Endothelial cell of umbilical vein (primary cell): ENCODE results near the gene GABARAPL1. TPM values are rescaled to one million over a fixed set of nuclear protein-coding genes. Genes with fewer than 3 reads are reported as not detected.

Experiments used
- BruUV-seq: library from RNA; stranded (reverse); fragments of 400-500 nt; replicated peaks from 2 replicates; lab custom pipeline; 2021; lab: Mats Ljungman, UMichigan
- CTCF ChIA-PET: fragments of 300-600, 350-600 bp; sonication (Branson Sonifier 250); formaldehyde crosslinking; loops from one replicate; lab custom pipeline; 2021; ENCODE audit warnings: antibody characterized with exemption, inconsistent platforms; lab: Charles Lee
- POLR2A ChIA-PET: fragments of 300-600, 350-600 bp; sonication (Branson Sonifier 250); formaldehyde crosslinking; loops from one replicate; lab custom pipeline; 2021; ENCODE audit warnings: antibody characterized with exemption, inconsistent platforms; lab: Charles Lee
- DNase-seq: peaks from one replicate; pipeline ENCODE4 v3.0.0-alpha.2; 2011; ENCODE audit warnings: low read depth, low spot score
- FAIRE-seq: peaks from 2 replicates; lab custom pipeline; 2011; peaks lifted over from hg19 to GRCh38; lab: Jason Lieb, UNC
- H2AFZ ChIP-seq: 2 replicates; pipeline ENCODE4 v1.6.0; 2012; ENCODE audit warnings: low read depth, low read length, control low read depth, inconsistent platforms
- H3K27ac ChIP-seq: 2 replicates; pipeline ENCODE4 v1.5.1; 2011; ENCODE audit warnings: low read depth, mild to moderate bottlenecking, control low read depth, low read length, moderate library complexity; ENCODE audit not compliant: insufficient read depth
- H3K27me3 ChIP-seq, 2 experiments: 2 replicates each; pipeline versions ENCODE4 v1.6.0 to v1.6.1; 2011; ENCODE audit warnings: low read length in 2 of 2, mixed read lengths in 1 of 2; ENCODE audit not compliant: control insufficient read depth in 2 of 2, insufficient read depth in 2 of 2
- H3K36me3 ChIP-seq, 2 experiments: 2 replicates in 1 of 2; 3 replicates in 1 of 2; pipeline ENCODE4 v1.5.1; 2011; ENCODE audit warnings: low read length in 2 of 2, mild to moderate bottlenecking in 1 of 2, moderate library complexity in 1 of 2; ENCODE audit not compliant: control insufficient read depth in 2 of 2, insufficient read depth in 2 of 2; ENCODE audit errors: extremely low read depth in 1 of 2
- H3K4me1 ChIP-seq: 3 replicates; pipeline ENCODE4 v1.5.1; 2011; ENCODE audit warnings: mild to moderate bottlenecking, low read length; ENCODE audit not compliant: control insufficient read depth, insufficient read depth; ENCODE audit errors: extremely low read depth
- H3K4me2 ChIP-seq: 2 replicates; pipeline ENCODE4 v1.6.1; 2011; ENCODE audit warnings: low read length, control low read depth, mixed read lengths; ENCODE audit not compliant: insufficient read depth
- H3K4me3 ChIP-seq, 3 experiments: fragments of 200-600 bp in 1 of 3; sonication (generic), shearing (Covaris generic) in 1 of 3; replicated peaks in 1 of 3; 2 replicates each; pipeline ENCODE4 v1.5.1; 2011 to 2016; ENCODE audit warnings: control low read depth in 3 of 3, low read length in 3 of 3, mild to moderate bottlenecking in 2 of 3, inconsistent platforms in 1 of 3, low read depth in 1 of 3, moderate library complexity in 1 of 3; ENCODE audit not compliant: insufficient read depth in 1 of 3
- H3K79me2 ChIP-seq: 2 replicates; pipeline ENCODE4 v1.6.0; 2012; ENCODE audit warnings: low read length, inconsistent platforms; ENCODE audit not compliant: control insufficient read depth, insufficient read depth
- H3K9ac ChIP-seq: replicated peaks from 2 replicates; pipeline ENCODE3; 2011; ENCODE audit warnings: low read length, control low read depth; ENCODE audit not compliant: insufficient read depth; ENCODE audit errors: extremely low read depth
- H3K9me1 ChIP-seq: replicated peaks from 3 replicates; pipeline ENCODE4 v1.6.0; 2011; ENCODE audit warnings: mild to moderate bottlenecking, low read length; ENCODE audit not compliant: control insufficient read depth, insufficient read depth; ENCODE audit errors: extremely low read depth
- H3K9me3 ChIP-seq: replicated peaks from 2 replicates; pipeline ENCODE4 v1.5.1; 2012; ENCODE audit warnings: low read length, inconsistent platforms; ENCODE audit not compliant: control insufficient read depth, insufficient read depth
- H4K20me1 ChIP-seq: replicated peaks from 2 replicates; pipeline ENCODE3; 2011; ENCODE audit warnings: mild to moderate bottlenecking, low read length; ENCODE audit not compliant: control insufficient read depth, insufficient read depth; ENCODE audit errors: extremely low read depth
- CTCF ChIP-seq, 2 donors: IDR thresholded peaks; 1 replicate in 1 of 2; 2 replicates in 1 of 2; pipeline ENCODE4 v1.5.1; 2011; ENCODE audit warnings: low read length in 2 of 2, mild to moderate bottlenecking in 2 of 2, moderate library complexity in 2 of 2, control low read depth in 1 of 2, inconsistent platforms in 1 of 2, low read depth in 1 of 2; ENCODE audit not compliant: insufficient read depth in 1 of 2; ENCODE audit errors: extremely low read depth in 1 of 2
- EZH2 ChIP-seq: IDR thresholded peaks from 2 replicates; pipeline ENCODE4 v1.6.1; 2012; ENCODE audit warnings: borderline replicate concordance, low read depth, mild to moderate bottlenecking, moderate library complexity, low read length, inconsistent platforms; ENCODE audit not compliant: severe bottlenecking
- FOS ChIP-seq: IDR thresholded peaks from 2 replicates; pipeline ENCODE4 v1.6.1; 2011; ENCODE audit warnings: mild to moderate bottlenecking, low read length, moderate library complexity, borderline replicate concordance; ENCODE audit not compliant: insufficient read depth
- GATA2 ChIP-seq: IDR thresholded peaks from 2 replicates; pipeline ENCODE4 v1.7.0; 2011; ENCODE audit warnings: low read depth, mild to moderate bottlenecking, moderate library complexity, mixed read lengths, low read length; ENCODE audit not compliant: insufficient read length, insufficient read depth
- JUN ChIP-seq: IDR thresholded peaks from 2 replicates; pipeline ENCODE4 v1.6.1; 2011; ENCODE audit warnings: borderline replicate concordance, low read depth; ENCODE audit not compliant: insufficient read length, insufficient read depth
- MAX ChIP-seq: IDR thresholded peaks from 2 replicates; pipeline ENCODE4 v1.6.1; 2011; ENCODE audit not compliant: insufficient read depth, insufficient read length
- MYC ChIP-seq: IDR thresholded peaks from one replicate; pipeline ENCODE4 v1.6.1; 2011; ENCODE audit warnings: mild to moderate bottlenecking, low read depth, low read length
- POLR2A ChIP-seq: IDR thresholded peaks from 2 replicates; pipeline ENCODE4 v1.6.1; 2012; ENCODE audit warnings: low read depth, mild to moderate bottlenecking, control low read depth, low read length
- POLR2AphosphoS5 ChIP-seq: IDR thresholded peaks from 2 replicates; pipeline ENCODE4 v1.6.1; 2012; ENCODE audit warnings: low read depth, mild to moderate bottlenecking, control low read depth, low read length, moderate library complexity; ENCODE audit not compliant: insufficient read depth
- dilution Hi-C: fragments of 300-500 bp; cut with MboI; formaldehyde crosslinking; loops from one replicate; pipeline ENCODE4 v1.15.0; 2019; ENCODE audit warnings: low sequenced_read_pairs; ENCODE audit not compliant: extremely low pct_ligation_motif_present
- intact Hi-C: fragments of 100-400 bp; cut with micrococcal nuclease; formaldehyde crosslinking; loops from one replicate; pipeline ENCODE4 v1.10.0; 2022
- polyA plus RNA-seq, 4 experiments: library from polyadenylated mRNA; depleted of rRNA in 3 of 4; stranded (reverse) in 3 of 4; unstranded in 1 of 4; fragments of >200 nt; gene quantifications; 2 replicates each; pipeline versions ENCODE4 v1.2.1 to v1.2.3, GENCODE V29; 2011 to 2012; ENCODE audit warnings: missing spikeins in 1 of 4
- total RNA-seq: library from RNA; stranded (reverse); gene quantifications from 2 replicates; pipeline ENCODE4 v1.2.3, GENCODE V29; 2021

GABARAPL1 gene
- total and polyA plus RNA-seq, 2 donors (not counting 3 experiments of a cell fraction or from before 2014, with no cell fraction given): 59.4 to 65.6 TPM

- no peaks in the 10 kb centered on the region for H3K4me1 ChIP-seq
- no peak for FAIRE-seq
- dilution Hi-C loops (no loop called here), intact Hi-C loops (no loop called here)
- BruUV-seq: no TSS peak
- DNase-seq: no peak
- no peaks in the 10 kb centered on the region for H3K9me3 ChIP-seq
- TF ChIP-seq POLR2A (no peak), MAX (no peak), JUN (no peak), POLR2AphosphoS5 (no peak), EZH2 (no peak), GATA2 (no peak), CTCF (IDR thresholded peaks at IDR 0.05; ENCODE audit: extremely low read depth in 1 of 2, insufficient read depth in 1 of 2, low read depth in 1 of 2, low read length in 2 of 2) (no peak), FOS (no peak), MYC (no peak)
- ChIA-PET CTCF (interaction anchor here (0.6 to 2.3 kb wide), 4 partner anchors 11 to 524 kb away, joined by 3 to 9 read pairs (median 3); no protein-coding TSS in a partner anchor), POLR2A (no interaction called here)
- no peak overlapping the region for H3K9ac ChIP-seq
- no peaks in the 10 kb centered on the region for H3K79me2 ChIP-seq
- no peaks in the 10 kb centered on the region for H3K9me1 ChIP-seq
- no peak overlapping the region for H2AFZ ChIP-seq
- H3K36me3 ChIP-seq: no peaks in the 10 kb centered on the region
- no peak overlapping the region for H3K4me2 ChIP-seq
- H4K20me1 ChIP-seq: no peaks in the 10 kb centered on the region
- H3K4me3 ChIP-seq: no peak overlapping the region
- peaks cover 0 to 3% of the 10 kb centered on the region in 2 experiments for H3K27me3 ChIP-seq
- H3K27ac ChIP-seq: no peak overlapping the region
Measured at GRCh38 chr12:10196210-10196609, 16.5 kb upstream of the GABARAPL1 start.
